Esophagus muscularis mucosa (tissue), 4 donors: ENCODE data around the gene INO80C. TPM values are rescaled to one million over a fixed set of nuclear protein-coding genes. Genes with fewer than 3 reads are reported as not detected.

ENCODE experiments used
- DNase-seq: peaks from one replicate; pipeline ENCODE4 v3.0.0-alpha.2; 2017; ENCODE audit errors: extremely low spot score
- H3K27ac ChIP-seq, 4 donors: fragments of 200-600 bp; sonication (generic); replicated peaks in 1 of 4; 1 replicate in 3 of 4; 2 replicates in 1 of 4; pipeline ENCODE4 v1.5.1; 2016 to 2019; ENCODE audit warnings: mild to moderate bottlenecking in 1 of 4
- H3K27me3 ChIP-seq, 4 donors: fragments of 200-600 bp; sonication (generic); one replicate each; pipeline versions ENCODE4 v1.5.1 to v1.6.0; 2016 to 2019
- H3K36me3 ChIP-seq, 4 donors: fragments of 200-600 bp; sonication (generic); one replicate each; pipeline ENCODE4 v1.5.1; 2016 to 2019
- H3K4me1 ChIP-seq, 4 donors: fragments of 200-600 bp; sonication (generic); one replicate each; pipeline ENCODE4 v1.5.1; 2016 to 2019
- H3K4me3 ChIP-seq, 4 donors: fragments of 200-600 bp; sonication (generic); 1 replicate in 2 of 4; 2 replicates in 2 of 4; pipeline ENCODE4 v1.5.1; 2016 to 2019; ENCODE audit warnings: mild to moderate bottlenecking in 4 of 4, moderate library complexity in 1 of 4
- H3K9me3 ChIP-seq, 4 donors: fragments of 200-600 bp; sonication (generic); 1 replicate in 3 of 4; 2 replicates in 1 of 4; pipeline ENCODE4 v1.5.1; 2016 to 2019
- CTCF ChIP-seq, 3 experiments: fragments of 200-600 bp in 2 of 3; fragments of 450-650 bp in 1 of 3; sonication (generic) in 2 of 3; IDR thresholded peaks; one replicate each; pipeline ENCODE4 v1.5.1; 2017 to 2019; ENCODE audit warnings: antibody characterized with exemption in 3 of 3, mild to moderate bottlenecking in 2 of 3, moderate library complexity in 1 of 3
- EP300 ChIP-seq: sonication (generic); formaldehyde crosslinking; IDR thresholded peaks from one replicate; pipeline ENCODE4 v1.6.1; 2017; ENCODE audit warnings: antibody characterized with exemption
- POLR2A ChIP-seq: fragments of 450-650 bp; IDR thresholded peaks from one replicate; pipeline ENCODE4 v1.6.1; 2017; ENCODE audit warnings: antibody characterized with exemption, moderate library complexity, mild to moderate bottlenecking, low read depth
- POLR2AphosphoS5 ChIP-seq, 2 donors: sonication (generic); formaldehyde crosslinking; IDR thresholded peaks; one replicate each; pipeline ENCODE4 v1.6.1; 2017; ENCODE audit warnings: antibody characterized with exemption in 2 of 2
- WGBS: methylation state at CpG from one replicate; pipeline ENCODE4 v1.1.5; 2018; 5-methylcytosine and 5-hydroxymethylcytosine counted together
- intact Hi-C: fragments of 100-400 bp; cut with DNase I; formaldehyde crosslinking; loops from one replicate; pipeline ENCODE4 v1.15.1; 2023
- total RNA-seq, 4 donors: library from RNA; depleted of rRNA; stranded (reverse); fragments of >200 nt; gene quantifications; one replicate each; pipeline versions ENCODE4 v1.1.0 to v1.2.1, GENCODE V29; 2016

INO80C gene
- total RNA-seq, 4 donors from 2014 or later = 4.0 to 19.5 (median 8.8) TPM

- Histone ChIP-seq H3K4me1 (peaks cover under 1 to 27% (median 19%) of the 10 kb centered on the region in 4 donors), H3K27ac (no peak overlapping the region), H3K36me3 (no peaks in the 10 kb centered on the region), H3K4me3 (no peak overlapping the region), H3K9me3 (no peaks in the 10 kb centered on the region), H3K27me3 (no peaks in the 10 kb centered on the region)
- intact Hi-C loops = no loop called here
- TF ChIP-seq CTCF (IDR thresholded peaks at IDR 0.05) (no peak), POLR2AphosphoS5 (IDR thresholded peaks at IDR 0.05) (no peak), POLR2A (no peak), EP300 (no peak)
- DNase-seq = no peak
Measured at GRCh38 chr18:35484034-35484433, 13.7 kb downstream of the INO80C start.

- Histone ChIP-seq H3K4me1 (peaks cover 7 to 42% (median 29%) of the 10 kb centered on the region in 4 donors), H3K27ac (no peak overlapping the region), H3K9me3 (no peaks in the 10 kb centered on the region), H3K36me3 (no peaks in the 10 kb centered on the region), H3K4me3 (no peak overlapping the region), H3K27me3 (no peaks in the 10 kb centered on the region)
- peak; percentile 57 for DNase-seq
- 87% methylated on average over 5 of the region's 5 CpGs for WGBS
- intact Hi-C loops = no loop called here
- no peak for TF ChIP-seq EP300
- no peak for TF ChIP-seq CTCF (IDR thresholded peaks at IDR 0.05)
- no peak for TF ChIP-seq POLR2A
- no peak for TF ChIP-seq POLR2AphosphoS5 (IDR thresholded peaks at IDR 0.05)
Measured at GRCh38 chr18:35481960-35482366, 15.8 kb downstream of the INO80C start.

GRCh38 chr18:35479911-35480586 is 17.7 kb downstream of the INO80C start:
- intact Hi-C loops = no loop called here
- TF ChIP-seq EP300 (no peak), CTCF (IDR thresholded peaks at IDR 0.05) (no peak), POLR2AphosphoS5 (IDR thresholded peaks at IDR 0.05) (no peak), POLR2A (no peak)
- Histone ChIP-seq H3K4me1 (peaks cover 7 to 42% (median 29%) of the 10 kb centered on the region in 4 donors), H3K9me3 (no peaks in the 10 kb centered on the region), H3K36me3 (peaks cover 0 to 6% (median 0%) of the 10 kb centered on the region in 4 donors), H3K27me3 (no peaks in the 10 kb centered on the region), H3K4me3 (no peak overlapping the region), H3K27ac (peak overlapping the region; percentile 16 to 68 (median 50))
- no peak for DNase-seq
- WGBS = 62% methylated on average over 1 of the region's 1 CpG

GRCh38 chr18:35478520-35479435 is 19.0 kb downstream of the INO80C start:
- WGBS = 60% methylated on average over 8 of the region's 8 CpGs
- H3K4me3 ChIP-seq = no peak overlapping the region
- intact Hi-C loops = no loop called here
- no peak for TF ChIP-seq EP300
- TF ChIP-seq POLR2AphosphoS5 (IDR thresholded peaks at IDR 0.05) = no peak
- no peak for TF ChIP-seq CTCF (IDR thresholded peaks at IDR 0.05)
- TF ChIP-seq POLR2A = no peak
- peak overlapping the region; percentile 20 to 68 (median 48) for H3K27ac ChIP-seq
- H3K36me3 ChIP-seq = peaks cover 0 to 6% (median 0%) of the 10 kb centered on the region in 4 donors
- no peaks in the 10 kb centered on the region for H3K27me3 ChIP-seq
- no peaks in the 10 kb centered on the region for H3K9me3 ChIP-seq
- no peak for DNase-seq
- peaks cover 7 to 42% (median 29%) of the 10 kb centered on the region in 4 donors for H3K4me1 ChIP-seq
